ENCODE measurements around the gene CPEB4. TPM values are rescaled to one million over a fixed set of nuclear protein-coding genes. Genes with fewer than 3 reads are reported as not detected.

The CPEB4 gene
- total and polyA plus RNA-seq, 10 of the 15 experiments (the other 5 are each of a cell fraction or from before 2014, with no cell fraction given), result 6.9 to 33.1 (median 20.4) TPM

DNA sequence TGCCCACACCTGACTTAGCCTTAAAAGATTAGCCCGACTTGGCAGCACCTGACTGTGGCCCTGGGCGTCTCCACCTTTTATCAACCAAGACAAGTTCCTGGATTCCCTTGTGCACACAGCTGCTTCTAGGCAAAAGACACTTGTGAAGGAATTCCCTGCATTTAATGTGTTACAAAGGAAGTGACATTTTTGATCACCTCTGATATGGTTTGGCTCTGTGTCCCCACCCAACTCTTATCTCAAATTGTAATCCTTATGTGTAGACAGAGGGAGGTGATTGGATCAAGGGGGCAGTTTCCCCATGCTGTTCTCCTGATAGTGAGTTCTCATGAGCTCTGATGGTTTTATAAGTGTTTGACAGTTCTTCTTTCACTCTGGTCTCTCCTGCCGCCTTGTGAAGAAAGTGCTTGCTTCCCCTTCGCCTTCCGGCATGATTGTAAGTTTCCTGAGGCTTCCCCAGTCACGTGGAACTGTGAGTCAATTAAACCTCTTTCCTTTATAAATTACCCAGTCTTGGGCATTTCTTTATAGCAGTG, 2.6 kb upstream of the CPEB4 start:
- TF ChIP-seq RAD21 (IDR thresholded peaks at IDR 0.05; ENCODE audit: insufficient read depth, low read depth, low read length) (peak; percentile 39; the same call in 1 of the 2 replicates), SMAD5 (IDR thresholded peaks at IDR 0.05; ENCODE audit: low read depth) (no peak), BMI1 (IDR thresholded peaks at IDR 0.05; ENCODE audit: borderline replicate concordance) (no peak), ETV6 (conservative IDR thresholded peaks at IDR 0.05 in 1 of 2, IDR thresholded peaks at IDR 0.05 in 1 of 2; ENCODE audit: borderline replicate concordance in 1 of 2, low read depth in 1 of 2) (peak in 1 of 2 experiments; percentile 65; a peak in 2 of 4 replicates), RAD51 (IDR thresholded peaks at IDR 0.05) (0 out of 2 replicates have a peak, but pooled peaks have one; percentile 33)
- TF ChIP-seq, protein P1, sequence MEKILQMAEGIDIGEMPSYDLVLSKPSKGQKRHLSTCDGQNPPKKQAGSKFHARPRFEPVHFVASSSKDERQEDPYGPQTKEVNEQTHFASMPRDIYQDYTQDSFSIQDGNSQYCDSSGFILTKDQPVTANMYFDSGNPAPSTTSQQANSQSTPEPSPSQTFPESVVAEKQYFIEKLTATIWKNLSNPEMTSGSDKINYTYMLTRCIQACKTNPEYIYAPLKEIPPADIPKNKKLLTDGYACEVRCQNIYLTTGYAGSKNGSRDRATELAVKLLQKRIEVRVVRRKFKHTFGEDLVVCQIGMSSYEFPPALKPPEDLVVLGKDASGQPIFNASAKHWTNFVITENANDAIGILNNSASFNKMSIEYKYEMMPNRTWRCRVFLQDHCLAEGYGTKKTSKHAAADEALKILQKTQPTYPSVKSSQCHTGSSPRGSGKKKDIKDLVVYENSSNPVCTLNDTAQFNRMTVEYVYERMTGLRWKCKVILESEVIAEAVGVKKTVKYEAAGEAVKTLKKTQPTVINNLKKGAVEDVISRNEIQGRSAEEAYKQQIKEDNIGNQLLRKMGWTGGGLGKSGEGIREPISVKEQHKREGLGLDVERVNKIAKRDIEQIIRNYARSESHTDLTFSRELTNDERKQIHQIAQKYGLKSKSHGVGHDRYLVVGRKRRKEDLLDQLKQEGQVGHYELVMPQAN (conservative IDR thresholded peaks at IDR 0.05), result no peak
- TF ChIP-seq, protein P2, sequence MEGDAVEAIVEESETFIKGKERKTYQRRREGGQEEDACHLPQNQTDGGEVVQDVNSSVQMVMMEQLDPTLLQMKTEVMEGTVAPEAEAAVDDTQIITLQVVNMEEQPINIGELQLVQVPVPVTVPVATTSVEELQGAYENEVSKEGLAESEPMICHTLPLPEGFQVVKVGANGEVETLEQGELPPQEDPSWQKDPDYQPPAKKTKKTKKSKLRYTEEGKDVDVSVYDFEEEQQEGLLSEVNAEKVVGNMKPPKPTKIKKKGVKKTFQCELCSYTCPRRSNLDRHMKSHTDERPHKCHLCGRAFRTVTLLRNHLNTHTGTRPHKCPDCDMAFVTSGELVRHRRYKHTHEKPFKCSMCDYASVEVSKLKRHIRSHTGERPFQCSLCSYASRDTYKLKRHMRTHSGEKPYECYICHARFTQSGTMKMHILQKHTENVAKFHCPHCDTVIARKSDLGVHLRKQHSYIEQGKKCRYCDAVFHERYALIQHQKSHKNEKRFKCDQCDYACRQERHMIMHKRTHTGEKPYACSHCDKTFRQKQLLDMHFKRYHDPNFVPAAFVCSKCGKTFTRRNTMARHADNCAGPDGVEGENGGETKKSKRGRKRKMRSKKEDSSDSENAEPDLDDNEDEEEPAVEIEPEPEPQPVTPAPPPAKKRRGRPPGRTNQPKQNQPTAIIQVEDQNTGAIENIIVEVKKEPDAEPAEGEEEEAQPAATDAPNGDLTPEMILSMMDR (IDR thresholded peaks at IDR 0.05 in 2 of 3, conservative IDR thresholded peaks at IDR 0.05 in 1 of 3; ENCODE audit: control insufficient read depth in 2 of 3, extremely low read depth in 1 of 3, insufficient read depth in 1 of 3, low read depth in 3 of 3, low read length in 3 of 3), result peak in 2 of 3 experiments; percentile 5 to 9; a peak in 2 of 6 replicates
- ChIA-PET POLR2A (interaction anchor here (0.6 to 16.1 kb wide), 13 partner anchors 8 to 205 kb away, joined by 3 to 240 read pairs (median 4); no protein-coding TSS in a partner anchor), SMC1A (ENCODE audit: uncharacterized antibody, unreplicated experiment) (interaction anchor here (0.6 to 14.0 kb wide), 21 partner anchors 11 to 268 kb away, joined by 3 to 283 read pairs (median 5); partner anchors contain the start of gene BOD1), CTCF (interaction anchor here (0.8 to 8.8 kb wide), 14 partner anchors 10 to 267 kb away, joined by 3 to 86 read pairs (median 9); no protein-coding TSS in a partner anchor), RAD21 (ENCODE audit: unreplicated experiment) (interaction anchor here (0.7 to 17.9 kb wide), 18 partner anchors 12 to 269 kb away, joined by 3 to 395 read pairs (median 4); partner anchors contain the start of gene BOD1)
- H3K4me2 ChIP-seq (ENCODE audit: control insufficient read depth, insufficient read depth), result peak overlapping the region; percentile 75
- H3K4me3 ChIP-seq, result no peak overlapping the region
- peak overlapping the region; percentile 86 for H3K27ac ChIP-seq (ENCODE audit: control insufficient read depth, insufficient read depth)
- H4K20me1 ChIP-seq (ENCODE audit: control insufficient read depth, insufficient read depth), result no peaks in the 10 kb centered on the region
- H2AFZ ChIP-seq (ENCODE audit: control insufficient read depth, low read depth, low read length), result peak overlapping the region; percentile 37
- peak overlapping the region; percentile 49; the same call in 1 of the 2 replicates for H3K9ac ChIP-seq (ENCODE audit: control insufficient read depth, insufficient read depth, low read length)
- in situ Hi-C loops (cut with MboI), result loop anchor here (5.0 kb wide), 1 partner anchor 63 kb away; no protein-coding TSS in a partner anchor
- FAIRE-seq (peak; percentile 84), DNase-seq (ENCODE audit: low read depth, low spot score) (no peak), ATAC-seq (no peak)
- peaks cover 2% of the 10 kb centered on the region; the same call in 2 of the 3 replicates for H3K9me3 ChIP-seq (replicated peaks; ENCODE audit: control insufficient read depth, insufficient read depth, low read length)
- peaks cover 30% of the 10 kb centered on the region for H3K4me1 ChIP-seq (ENCODE audit: control insufficient read depth, insufficient read depth, low read length)
- peaks cover 24% of the 10 kb centered on the region for H3K79me2 ChIP-seq (ENCODE audit: control insufficient read depth, insufficient read depth, low read length)
- intact Hi-C loops (cut with micrococcal nuclease; ENCODE audit: unreplicated experiment), result loop anchor here (5.0 kb wide), 1 partner anchor 203 kb away; no protein-coding TSS in a partner anchor
- 56% methylated on average over 6 of the region's 6 CpGs for WGBS (ENCODE audit: insufficient coverage, insufficient replicate concordance, low lambda C conversion rate, missing lambda C conversion rate)
- no TSS peak for BruUV-seq (replicated peaks)
- no peaks in the 10 kb centered on the region for H3K27me3 ChIP-seq (replicated peaks in 1 of 2; ENCODE audit: control insufficient read depth in 2 of 2, insufficient read depth in 2 of 2, low read length in 1 of 2)
- H3K36me3 ChIP-seq (ENCODE audit: control insufficient read depth in 2 of 2, insufficient read depth in 2 of 2, low read length in 1 of 2), result 0 out of 4 replicates have a peak, but pooled peaks cover 0 to 3% of the 10 kb centered on the region in 2 experiments
